HG03575 (cell line): ENCODE data around the gene SUCLG2.

Source experiments
- ATAC-seq: cut with Tn5 transposase; IDR thresholded peaks from one replicate; pipeline ENCODE4 v1.9.1; 2021; ENCODE audit not compliant: unreplicated experiment, insufficient number of reproducible peaks, low FRiP score; ENCODE audit errors: extremely low read depth

The SUCLG2 gene

DNA sequence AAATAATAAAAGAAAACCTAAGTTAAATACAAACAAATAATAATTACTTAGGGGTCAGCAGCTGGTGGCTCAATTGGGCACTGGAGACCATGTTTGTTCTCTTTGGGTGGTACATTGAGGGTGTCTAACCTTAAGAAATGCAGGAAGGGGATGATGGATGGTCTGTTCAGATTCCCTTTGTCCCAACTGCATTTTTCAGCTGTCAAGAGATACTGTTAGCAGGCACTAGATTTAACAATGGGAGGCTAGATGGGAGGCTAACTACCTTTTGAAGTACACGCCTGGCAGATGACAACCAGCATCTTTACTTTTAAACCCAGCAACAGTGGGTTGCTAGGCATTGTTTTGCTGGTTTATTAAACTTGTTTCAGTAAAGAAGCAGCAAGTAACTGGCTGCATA, 222.5 kb downstream of the SUCLG2 start:
- no peak for ATAC-seq

DNA sequence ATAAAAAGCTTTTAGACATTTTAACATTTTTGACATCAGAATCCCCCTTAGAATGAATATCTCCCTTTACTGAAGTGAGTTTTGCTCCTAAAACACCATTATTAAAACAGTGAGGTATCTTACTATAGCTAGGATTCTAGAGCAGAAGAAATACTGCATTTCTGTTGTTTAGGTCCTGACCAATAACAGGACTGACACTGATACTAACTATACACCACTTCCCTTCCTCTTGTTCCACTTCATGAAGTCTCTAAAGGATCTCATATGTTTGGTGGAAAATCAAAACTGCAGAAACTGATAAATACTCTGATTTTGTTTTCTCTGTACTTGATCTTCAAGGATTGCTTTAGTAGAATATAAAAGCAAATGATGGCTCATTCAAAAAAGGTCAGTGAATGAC, 230.7 kb downstream of the SUCLG2 start:
- no peak for ATAC-seq

DNA sequence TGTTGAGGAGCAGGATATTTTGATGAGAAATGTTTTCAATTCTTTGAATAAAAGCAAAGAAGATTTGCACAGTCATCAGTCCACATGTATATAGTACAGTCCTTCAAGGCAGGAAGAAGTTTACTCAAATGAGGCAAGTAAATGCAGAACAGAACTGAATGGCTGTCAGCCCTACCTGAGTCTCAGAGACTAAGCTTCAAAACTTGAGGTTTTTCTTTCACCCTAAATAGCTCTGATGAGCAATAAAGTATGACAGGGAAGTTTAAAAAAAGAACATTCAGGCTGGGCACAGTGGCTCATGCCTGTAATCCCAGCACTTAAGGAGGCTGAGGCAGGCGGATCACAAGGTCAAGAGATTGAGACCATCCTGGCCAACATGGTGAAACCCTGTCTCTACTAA, 232.5 kb downstream of the SUCLG2 start:
- ATAC-seq, result no peak

DNA sequence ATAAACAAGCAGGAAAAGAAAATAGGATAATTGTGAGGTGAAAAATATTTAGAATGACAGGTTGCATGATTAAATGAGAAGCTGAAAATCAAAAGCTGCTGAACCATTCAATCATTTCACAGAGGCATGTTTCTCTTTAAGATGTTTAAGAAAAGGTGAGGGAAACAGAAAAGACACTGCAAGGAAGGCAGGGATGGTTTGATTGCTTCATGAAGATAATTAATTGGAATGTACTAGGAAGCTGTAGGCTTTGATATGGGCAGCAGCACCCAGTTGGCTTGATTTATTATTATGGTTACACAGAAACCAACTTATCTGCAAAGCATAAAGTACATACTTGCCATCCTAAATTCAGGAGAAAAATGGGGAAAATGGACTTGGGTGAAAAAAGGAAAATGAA, 234.6 kb downstream of the SUCLG2 start:
- ATAC-seq, result no peak

DNA sequence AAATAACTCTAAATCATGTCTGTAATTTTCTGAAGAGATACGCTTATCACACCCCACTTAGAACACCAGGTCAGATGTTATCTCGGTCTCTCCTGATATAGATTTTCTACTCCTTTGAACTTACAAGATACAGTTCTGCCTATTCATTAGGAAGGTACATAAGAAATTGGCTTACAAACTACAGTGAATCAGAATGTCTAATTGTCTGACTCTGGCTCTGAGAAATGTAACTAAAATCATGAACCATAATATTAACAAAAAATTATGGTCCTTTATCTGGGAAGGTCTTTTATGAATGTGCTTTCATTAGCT, 235.2 kb downstream of the SUCLG2 start:
- ATAC-seq, result no peak

DNA sequence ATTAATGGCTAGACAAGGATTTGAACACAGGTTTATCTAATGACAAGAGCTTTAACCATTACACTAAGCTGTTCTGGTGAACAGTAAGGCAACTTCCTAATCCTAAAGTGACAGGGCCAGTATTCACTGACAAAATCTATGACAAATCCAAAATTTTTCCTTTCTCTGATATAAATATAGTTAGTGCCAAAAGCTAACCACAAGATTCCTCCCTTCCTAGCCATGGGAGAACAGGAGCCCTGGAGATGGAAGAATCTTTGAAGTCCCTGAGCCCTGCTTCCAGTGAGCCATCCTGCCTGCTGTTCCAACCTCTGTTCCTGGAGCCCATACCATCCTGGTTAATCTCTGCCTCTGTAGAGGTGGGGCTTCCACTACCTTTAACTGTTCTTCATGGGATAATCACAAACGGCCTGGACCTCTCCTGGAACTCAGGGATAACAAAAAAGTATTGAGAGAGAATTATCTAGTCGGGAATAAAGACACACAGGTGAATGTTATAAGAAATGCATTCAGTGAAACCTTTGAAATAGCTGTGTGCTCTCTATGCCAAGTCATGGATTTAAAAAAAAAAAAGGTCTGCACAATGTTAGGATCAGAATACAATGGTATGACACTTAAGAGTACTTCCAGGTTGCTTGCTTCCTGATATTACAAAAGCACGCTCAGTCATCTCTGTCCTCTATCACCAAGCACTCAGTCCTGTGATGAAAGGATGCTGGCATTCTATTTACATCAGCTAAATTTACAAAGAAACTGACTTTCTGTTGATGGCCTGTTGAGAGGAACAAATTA, 235.8 kb downstream of the SUCLG2 start:
- no peak for ATAC-seq

DNA sequence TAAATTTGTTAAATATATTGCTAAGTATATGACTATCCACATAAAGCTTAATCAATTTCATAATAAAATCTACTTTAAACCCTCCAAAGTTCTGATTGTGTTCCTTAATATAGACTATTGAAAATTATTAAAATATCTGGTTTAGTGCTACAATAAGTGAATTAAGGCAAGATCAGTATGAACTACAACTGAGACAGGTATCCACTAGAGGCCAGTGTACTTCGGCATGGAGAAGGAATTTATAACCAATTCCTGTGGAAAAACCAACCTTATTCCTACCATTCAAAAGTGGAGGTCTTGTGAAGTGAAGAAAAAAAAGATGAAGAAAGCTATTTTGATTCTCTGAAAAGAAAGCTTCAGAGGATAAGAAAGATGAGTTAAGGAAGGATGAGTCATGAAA, 237.7 kb downstream of the SUCLG2 start:
- ATAC-seq, result no peak

DNA sequence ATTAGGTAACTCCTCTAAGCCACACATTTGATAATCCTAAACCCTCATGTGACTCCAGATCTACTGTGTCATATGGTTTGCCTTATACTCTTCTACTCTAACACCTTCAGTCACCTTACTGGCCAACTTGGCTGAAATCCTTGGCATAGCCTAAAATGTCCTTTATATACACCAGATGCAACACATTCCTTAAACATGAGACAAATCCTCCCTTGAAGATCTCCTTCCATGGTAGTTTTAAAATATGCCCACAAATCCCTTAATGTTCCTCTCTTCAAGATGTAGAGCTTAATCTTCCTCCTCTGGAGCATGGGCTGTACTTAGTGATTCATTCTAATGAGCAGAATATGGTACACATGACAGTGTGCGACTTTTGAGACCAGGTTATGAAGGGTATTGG, 238.9 kb downstream of the SUCLG2 start:
- no peak for ATAC-seq

DNA sequence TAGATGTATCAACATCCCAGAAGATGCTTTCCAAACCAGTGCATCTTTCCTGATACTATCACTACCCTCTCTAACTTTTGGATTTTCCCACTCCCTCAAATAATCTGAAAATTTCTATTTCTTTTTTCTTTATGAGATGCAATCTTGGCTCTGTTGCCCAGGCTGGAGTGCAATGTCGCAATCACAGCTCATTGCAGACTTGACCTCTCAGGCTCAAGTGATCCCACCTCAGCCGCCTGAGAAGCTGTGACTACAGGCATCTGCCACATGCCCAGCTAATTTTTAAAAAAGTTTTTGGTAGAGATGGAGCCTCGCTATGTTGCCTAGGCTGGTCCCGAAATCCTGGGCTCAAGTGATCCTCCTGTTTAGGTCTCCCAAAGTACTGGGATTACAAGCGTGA, 239.7 kb downstream of the SUCLG2 start:
- no peak for ATAC-seq

DNA sequence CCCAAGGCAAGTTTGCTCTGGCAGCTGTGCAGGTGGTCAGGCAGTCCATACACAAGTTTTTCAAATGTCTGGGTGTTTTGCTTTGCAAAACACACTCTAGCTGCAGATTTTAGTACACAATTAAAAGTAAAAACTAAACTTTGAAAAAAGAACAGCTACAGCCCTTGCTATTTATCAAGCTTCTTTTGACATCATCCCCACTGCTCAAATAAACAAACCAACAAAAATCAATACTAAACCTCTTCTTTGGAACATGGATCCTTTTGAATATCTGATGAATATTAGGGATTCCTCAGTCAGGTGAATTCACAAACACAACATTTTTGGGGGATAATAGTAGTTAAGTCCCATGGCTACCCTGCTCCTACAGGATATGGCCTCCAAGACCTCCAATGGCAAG, 249.2 kb downstream of the SUCLG2 start:
- ATAC-seq, result no peak

DNA sequence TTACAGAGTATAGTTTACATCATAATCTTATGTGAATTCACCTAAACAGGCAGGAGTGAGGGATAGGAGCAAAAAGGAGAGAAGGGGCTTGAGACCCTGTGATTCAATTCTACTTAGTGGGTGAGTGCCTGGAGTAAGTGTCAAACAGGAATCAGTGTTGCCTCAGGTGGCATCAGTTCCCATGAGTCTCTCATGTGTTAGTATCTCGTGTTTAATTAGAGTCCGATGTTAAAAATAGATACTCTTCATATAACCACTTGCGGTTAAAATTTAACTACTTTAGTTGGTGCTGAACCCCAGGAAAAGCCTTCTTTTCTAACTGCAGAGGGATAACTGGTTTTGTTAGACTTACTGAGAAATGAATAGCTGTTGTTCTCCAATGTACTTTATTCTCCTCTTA, 251.5 kb downstream of the SUCLG2 start:
- no peak for ATAC-seq

DNA sequence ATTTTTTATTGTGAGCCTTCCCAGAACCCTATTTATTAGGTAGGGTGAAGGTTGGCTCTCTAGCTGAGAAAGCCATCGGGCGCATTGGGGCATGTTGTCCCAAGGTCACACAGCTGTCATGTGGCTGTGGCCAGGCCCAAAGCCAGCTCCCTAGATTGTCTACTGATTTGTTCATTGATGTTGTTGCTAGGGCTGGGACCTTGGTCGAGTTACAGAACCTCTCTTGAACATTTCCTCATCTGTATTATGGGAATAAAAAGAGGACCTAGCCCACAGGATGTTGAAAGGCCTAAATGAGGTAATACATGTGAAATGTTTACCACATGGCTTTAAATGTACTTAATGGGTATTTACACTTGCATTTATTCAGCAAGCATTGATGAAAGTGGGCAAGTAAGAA, 252.5 kb downstream of the SUCLG2 start:
- no peak for ATAC-seq

DNA sequence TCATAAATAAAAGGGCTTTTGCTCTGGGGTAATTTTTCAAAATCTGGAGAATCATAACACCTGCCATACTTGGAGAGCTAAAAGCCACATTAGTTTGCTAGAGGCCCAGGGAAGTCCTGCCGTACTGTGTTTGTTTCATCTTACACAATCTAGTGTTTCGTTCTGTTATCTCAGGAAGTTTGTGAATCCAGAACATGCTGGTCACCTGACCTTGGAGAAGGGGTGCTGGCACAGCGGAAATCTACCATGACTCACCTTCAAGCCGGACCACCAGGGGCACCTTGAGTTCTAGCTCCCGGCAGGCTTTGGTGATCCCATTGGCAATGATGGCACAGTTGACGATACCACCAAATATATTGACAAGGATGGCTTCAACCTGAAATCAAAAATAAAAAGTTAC, 253.9 kb downstream of the SUCLG2 start:
- no peak for ATAC-seq

DNA sequence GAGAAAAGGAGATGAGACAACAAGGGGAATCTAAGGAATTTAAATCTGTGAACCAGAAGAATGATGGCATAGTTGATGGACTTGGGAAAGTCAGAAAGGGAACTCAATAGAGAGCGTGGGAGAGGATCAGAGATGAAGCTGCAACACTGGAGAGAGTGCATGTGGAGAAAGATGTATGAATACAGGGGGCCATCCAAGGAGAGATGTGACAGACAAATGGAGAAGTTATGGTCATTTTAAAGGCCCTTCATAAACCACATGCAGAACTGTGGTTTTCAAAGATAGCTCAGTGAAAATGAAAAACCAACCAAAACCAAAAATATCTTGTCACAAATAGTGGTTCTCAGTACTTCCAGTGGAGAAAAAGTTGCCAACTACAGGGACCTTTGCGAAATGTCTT, 265.2 kb downstream of the SUCLG2 start:
- peak; percentile 88 for ATAC-seq

DNA sequence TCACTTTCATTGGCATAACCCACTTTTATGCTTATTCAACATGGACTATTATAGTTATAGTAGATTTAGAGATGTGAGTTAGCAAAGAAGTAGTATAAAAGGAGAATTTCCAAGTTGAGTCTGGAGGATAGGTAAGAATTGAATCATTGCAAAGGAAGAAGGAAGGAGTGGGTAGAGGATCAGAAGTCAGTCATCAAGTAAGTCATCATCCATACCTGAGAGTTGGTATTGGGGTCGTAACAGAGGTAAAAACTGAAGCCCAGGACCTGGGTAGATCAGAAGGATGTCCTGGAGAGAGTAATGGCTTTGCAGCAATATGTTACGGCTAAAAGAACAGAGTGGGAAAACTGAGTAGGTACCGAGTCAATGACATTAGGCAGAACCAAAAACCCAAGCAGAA, 265.7 kb downstream of the SUCLG2 start:
- ATAC-seq, result no peak

DNA sequence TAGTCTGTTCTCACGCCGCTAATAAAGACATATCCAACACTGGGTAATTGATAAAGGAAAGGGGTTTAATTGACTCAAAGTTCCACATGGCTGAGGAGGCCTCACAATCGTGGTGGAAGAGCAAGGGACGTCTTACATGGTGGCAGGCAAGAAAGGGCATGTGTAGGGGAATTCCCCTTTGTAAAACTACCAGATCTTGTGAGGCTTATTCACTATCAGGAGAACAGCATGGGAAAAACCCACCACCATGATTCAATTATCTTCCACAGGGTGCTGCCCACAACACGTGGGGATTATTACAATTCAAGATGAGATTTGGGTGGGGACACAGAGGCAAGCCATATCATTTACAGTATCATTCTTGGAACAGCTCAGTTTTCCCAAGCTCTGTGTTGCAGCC, 268.0 kb downstream of the SUCLG2 start:
- ATAC-seq, result no peak

DNA sequence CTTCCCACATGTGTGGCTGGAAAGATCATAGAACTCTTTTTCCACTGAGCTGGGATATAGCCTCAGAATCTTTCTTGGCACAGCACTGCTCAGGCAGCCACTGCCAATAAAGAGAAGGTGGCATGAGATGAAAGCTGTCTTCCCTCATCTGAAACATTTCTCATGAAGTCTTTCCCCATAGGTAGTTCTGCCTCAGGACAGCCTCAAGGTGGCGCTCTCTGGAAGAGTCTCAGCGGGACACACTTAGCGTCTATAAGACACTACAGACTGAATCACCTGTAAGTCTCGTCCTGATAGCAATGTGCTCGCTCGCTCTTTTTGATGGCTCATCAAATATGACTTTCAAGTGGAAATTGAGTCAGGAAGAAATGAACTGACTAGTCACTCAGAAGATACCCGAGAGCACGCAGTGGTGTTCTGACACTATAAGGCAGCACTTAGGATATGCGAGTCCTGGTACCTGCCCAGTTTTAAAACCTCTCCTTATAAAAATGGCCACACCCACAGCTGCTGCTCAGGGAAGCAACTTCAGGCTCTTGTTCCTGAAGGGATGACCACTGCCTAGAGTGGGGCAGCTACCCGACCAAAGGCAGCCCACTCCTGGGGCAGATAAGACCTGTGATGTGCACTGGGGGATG, 269.5 kb downstream of the SUCLG2 start:
- no peak for ATAC-seq

DNA sequence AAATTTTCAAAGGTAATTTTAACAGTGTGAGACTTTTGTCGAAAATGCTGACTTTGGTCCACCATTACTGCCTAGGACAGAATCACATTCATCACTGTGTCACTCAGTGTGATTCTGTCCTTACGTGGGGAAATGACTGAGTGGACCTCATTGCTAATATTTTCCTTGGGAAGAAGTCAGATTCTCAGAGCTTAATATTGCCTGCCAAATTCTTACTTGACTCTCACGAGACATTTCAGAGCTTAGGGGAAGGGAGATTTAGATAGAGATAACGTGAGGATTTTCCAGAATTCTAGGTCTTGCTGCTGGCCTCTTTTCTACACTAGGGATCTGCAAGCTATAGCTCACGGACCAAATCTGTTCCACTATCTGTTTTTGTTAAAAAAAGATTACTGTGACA, 270.4 kb downstream of the SUCLG2 start:
- no peak for ATAC-seq

DNA sequence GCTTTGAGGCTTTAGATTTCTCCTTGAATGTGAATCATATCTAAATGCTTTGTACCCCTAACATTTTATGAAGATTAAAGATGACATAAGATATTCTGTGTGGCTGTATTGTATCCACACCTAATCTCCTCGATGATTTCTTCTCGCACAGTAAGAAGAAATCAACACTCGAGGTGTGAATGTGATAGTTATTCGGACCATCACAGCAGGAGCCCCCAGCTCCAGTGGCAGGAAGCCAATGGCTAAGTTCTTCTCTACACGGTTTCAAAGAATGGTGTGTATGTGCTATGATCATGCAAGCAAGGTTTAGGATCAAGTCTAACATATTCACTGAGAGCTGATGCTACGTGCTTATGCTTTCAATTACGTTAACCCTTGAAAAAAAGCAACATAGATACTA, 271.0 kb downstream of the SUCLG2 start:
- ATAC-seq, result no peak

DNA sequence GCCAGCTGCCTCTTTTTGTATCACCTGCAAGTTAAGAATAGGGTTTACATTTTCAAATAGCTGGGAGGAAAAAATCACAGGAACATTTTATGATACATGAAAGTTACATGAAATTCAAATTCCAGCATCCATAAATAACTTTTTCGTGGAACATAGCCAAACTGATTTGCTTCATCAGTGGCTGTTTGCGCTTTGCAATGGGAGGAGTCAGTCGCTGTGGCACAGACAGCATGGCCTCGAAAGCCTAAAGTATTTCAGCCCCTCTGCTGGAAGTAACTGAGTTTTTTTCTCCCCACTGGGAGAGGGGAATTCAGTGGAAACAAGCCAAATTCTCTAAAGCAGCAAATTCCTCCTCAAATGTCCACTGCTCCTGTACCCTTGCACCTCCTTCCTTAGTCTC, 271.9 kb downstream of the SUCLG2 start:
- no peak for ATAC-seq

DNA sequence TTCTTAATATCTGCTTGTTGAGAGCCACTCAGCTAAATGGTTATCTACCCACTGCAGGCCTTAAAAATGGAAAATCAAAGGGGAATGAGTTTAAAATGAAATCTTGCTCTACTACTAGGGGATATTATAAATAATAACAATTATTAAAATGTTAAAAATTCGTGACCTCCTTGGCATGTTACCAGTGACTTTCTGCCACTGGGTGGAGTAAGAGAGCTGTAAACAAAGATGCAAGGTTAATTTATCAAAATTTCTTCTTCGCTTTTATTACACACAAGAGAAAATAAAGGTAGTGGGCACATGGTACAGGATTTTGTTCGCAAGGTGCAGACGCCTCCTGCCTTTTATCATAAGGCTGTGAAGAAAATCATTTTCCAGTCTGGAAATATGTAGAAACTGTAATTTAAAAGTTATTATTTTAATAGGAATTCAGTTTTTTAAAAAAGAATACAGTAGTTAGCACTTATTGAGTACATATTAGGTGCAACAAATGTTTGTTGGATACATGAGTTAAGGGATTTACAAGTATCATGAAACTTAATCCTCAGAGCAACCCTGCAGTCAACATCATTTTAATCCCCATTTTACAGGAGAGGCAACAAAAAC, 272.6 kb downstream of the SUCLG2 start:
- ATAC-seq, result no peak
